Cardiac fibroblast (primary cell): Measurements from ENCODE around the gene DTHD1.

Experiments
- DNase-seq, 2 donors: peaks; one replicate each; pipeline versions ENCODE4 v3.0.0 to v3.0.0-alpha.2; 2010; ENCODE audit warnings: low read depth in 2 of 2
- H3K4me3 ChIP-seq, 2 donors: replicated peaks in 1 of 2; 1 replicate in 1 of 2; 2 replicates in 1 of 2; pipeline ENCODE4 v1.5.1; 2011; ENCODE audit warnings: low read depth in 2 of 2, low read length in 2 of 2, mild to moderate bottlenecking in 2 of 2, moderate library complexity in 1 of 2
- CTCF ChIP-seq: IDR thresholded peaks from one replicate; pipeline ENCODE4 v1.5.1; 2011; ENCODE audit warnings: low read depth, mild to moderate bottlenecking, low read length, inconsistent platforms

DTHD1 gene

GRCh38 chr4:36353998-36354397 is 72.6 kb downstream of the DTHD1 start:
- TF ChIP-seq CTCF: no peak
- H3K4me3 ChIP-seq: no peak overlapping the region
- no peak for DNase-seq

GRCh38 chr4:36358173-36358572 is 76.8 kb downstream of the DTHD1 start:
- no peak for DNase-seq
- no peak overlapping the region for H3K4me3 ChIP-seq
- TF ChIP-seq CTCF: no peak

GRCh38 chr4:36360755-36361154 is 79.3 kb downstream of the DTHD1 start:
- H3K4me3 ChIP-seq: no peak overlapping the region
- no peak for TF ChIP-seq CTCF
- DNase-seq: no peak

GRCh38 chr4:36363024-36363423 is 81.6 kb downstream of the DTHD1 start:
- peak; percentile 5 to 18 for DNase-seq
- no peak for TF ChIP-seq CTCF
- H3K4me3 ChIP-seq: no peak overlapping the region

- no peak overlapping the region for H3K4me3 ChIP-seq
- TF ChIP-seq CTCF: no peak
- no peak for DNase-seq
Observed at GRCh38 chr4:36374836-36375511, 93.6 kb downstream of the DTHD1 start.

GRCh38 chr4:36385951-36386571 is 104.6 kb downstream of the DTHD1 start:
- DNase-seq: no peak
- no peak for TF ChIP-seq CTCF
- no peak overlapping the region for H3K4me3 ChIP-seq
